ENCODE data around the gene C3orf22.

The C3orf22 gene

GRCh38 chr3:126530171-126531050, 28.3 kb downstream of the C3orf22 start:
- no peak for TF ChIP-seq CTCF (IDR thresholded peaks at IDR 0.05; ENCODE audit: control insufficient read depth, extremely low read depth, insufficient read depth)
- DNase-seq (ENCODE audit: low read depth): no peak
- no peak overlapping the region for H3K4me3 ChIP-seq (ENCODE audit: low read depth, low read length)

GRCh38 chr3:126529585-126530170, 29.1 kb downstream of the C3orf22 start:
- no peak for DNase-seq (ENCODE audit: low read depth)
- TF ChIP-seq CTCF (IDR thresholded peaks at IDR 0.05; ENCODE audit: control insufficient read depth, extremely low read depth, insufficient read depth): no peak
- no peak overlapping the region for H3K4me3 ChIP-seq (ENCODE audit: low read depth, low read length)

- DNase-seq (ENCODE audit: low read depth): no peak
- no peak overlapping the region for H3K4me3 ChIP-seq (ENCODE audit: low read depth, low read length)
- TF ChIP-seq CTCF (IDR thresholded peaks at IDR 0.05; ENCODE audit: control insufficient read depth, extremely low read depth, insufficient read depth): no peak
Measured at GRCh38 chr3:126528800-126529541, 29.8 kb downstream of the C3orf22 start.

GRCh38 chr3:126528419-126528799, 30.3 kb downstream of the C3orf22 start:
- no peak for DNase-seq (ENCODE audit: low read depth)
- no peak overlapping the region for H3K4me3 ChIP-seq (ENCODE audit: low read depth, low read length)
- no peak for TF ChIP-seq CTCF (IDR thresholded peaks at IDR 0.05; ENCODE audit: control insufficient read depth, extremely low read depth, insufficient read depth)

- no peak overlapping the region for H3K4me3 ChIP-seq (ENCODE audit: low read depth, low read length)
- no peak for TF ChIP-seq CTCF (IDR thresholded peaks at IDR 0.05; ENCODE audit: control insufficient read depth, extremely low read depth, insufficient read depth)
Measured at GRCh38 chr3:126527455-126528211, 31.1 kb downstream of the C3orf22 start.

GRCh38 chr3:126527006-126527405, 31.7 kb downstream of the C3orf22 start:
- no peak for DNase-seq (ENCODE audit: low read depth)
- no peak overlapping the region for H3K4me3 ChIP-seq (ENCODE audit: low read depth, low read length)
- no peak for TF ChIP-seq CTCF (IDR thresholded peaks at IDR 0.05; ENCODE audit: control insufficient read depth, extremely low read depth, insufficient read depth)

More at GRCh38 chr3:126527455-126528211, 31.1 kb downstream of the C3orf22 start:
- no peak for DNase-seq (ENCODE audit: low read depth)
